IMR-90 (cell line): ENCODE results near the gene ODF2. TPM values are rescaled to one million over a fixed set of nuclear protein-coding genes. Genes with fewer than 3 reads are reported as not detected.

ENCODE experiments used
- ATAC-seq: fragments of 200-7000 bp; cut with Tn5 transposase; 2 replicates; pipeline ENCODE4 v1.9.1; 2020; ENCODE audit warnings: low read depth, mild to moderate bottlenecking, moderate library complexity
- BruUV-seq: library from RNA; stranded (reverse); fragments of 400-500 nt; replicated peaks from 2 replicates; lab custom pipeline; 2021; lab: Mats Ljungman, UMichigan
- CTCF ChIA-PET: fragments of 300-600 bp; formaldehyde crosslinking; extraction: SDS; loops from one replicate; lab custom pipeline; 2021; ENCODE audit warnings: antibody characterized with exemption; lab: Yijun Ruan, JAX
- POLR2A ChIA-PET: fragments of 300-600 bp; sonication (Branson Sonifier 250); formaldehyde crosslinking; loops from one replicate; lab custom pipeline; 2022; ENCODE audit warnings: antibody characterized with exemption; ENCODE audit not compliant: unreplicated experiment; lab: Charles Lee
- DNase-seq: peaks from one replicate; pipeline ENCODE4 v3.0.0; 2013
- H2AFZ ChIP-seq: replicated peaks from 2 replicates; pipeline ENCODE3; 2013; ENCODE audit warnings: low read length, mild to moderate bottlenecking; ENCODE audit not compliant: poor library complexity
- H2AK5ac ChIP-seq: 2 replicates; pipeline ENCODE4 v1.6.1; 2013; ENCODE audit warnings: low read depth, low read length, inconsistent platforms
- H2AK9ac ChIP-seq: replicated peaks from 2 replicates; pipeline ENCODE3; 2013; ENCODE audit warnings: mild to moderate bottlenecking, low read depth, low read length, moderate library complexity; ENCODE audit not compliant: poor library complexity
- H2BK120ac ChIP-seq: 2 replicates; pipeline ENCODE4 v1.6.1; 2013; ENCODE audit warnings: low read depth, low read length, inconsistent platforms
- H2BK15ac ChIP-seq: 3 replicates; pipeline ENCODE4 v1.6.1; 2013; ENCODE audit warnings: low read depth, low read length, inconsistent platforms
- H2BK20ac ChIP-seq: 2 replicates; pipeline ENCODE4 v1.6.1; 2013; ENCODE audit warnings: low read depth, mild to moderate bottlenecking, inconsistent platforms, low read length, moderate library complexity
- H2BK5ac ChIP-seq: 2 replicates; pipeline ENCODE4 v1.6.1; 2013; ENCODE audit warnings: mild to moderate bottlenecking, low read depth, low read length, inconsistent platforms; ENCODE audit not compliant: poor library complexity, severe bottlenecking
- H3K14ac ChIP-seq: replicated peaks from 2 replicates; pipeline ENCODE4 v1.6.1; 2013; ENCODE audit warnings: low read depth, low read length, inconsistent platforms
- H3K18ac ChIP-seq: 2 replicates; pipeline ENCODE4 v1.6.1; 2013; ENCODE audit warnings: low read depth, low read length, control low read depth
- H3K23ac ChIP-seq: 2 replicates; pipeline ENCODE4 v1.6.1; 2013; ENCODE audit warnings: low read depth, low read length, inconsistent platforms
- H3K27ac ChIP-seq: 2 replicates; pipeline ENCODE4 v1.5.1; 2013; ENCODE audit warnings: mild to moderate bottlenecking, control low read depth, low read length; ENCODE audit not compliant: insufficient read depth
- H3K27me3 ChIP-seq: 2 replicates; pipeline ENCODE4 v1.6.1; 2013; ENCODE audit warnings: low read length; ENCODE audit not compliant: control insufficient read depth, insufficient read depth
- H3K36me3 ChIP-seq: 2 replicates; pipeline ENCODE4 v1.6.1; 2013; ENCODE audit warnings: low read length, mixed read lengths; ENCODE audit not compliant: control insufficient read depth, insufficient read depth
- H3K4ac ChIP-seq: 2 replicates; pipeline ENCODE4 v1.6.1; 2013; ENCODE audit warnings: low read depth, low read length, inconsistent platforms
- H3K4me1 ChIP-seq: 2 replicates; pipeline ENCODE4 v1.6.1; 2013; ENCODE audit warnings: low read length, mixed read lengths; ENCODE audit not compliant: control insufficient read depth, insufficient read depth
- H3K4me2 ChIP-seq: 2 replicates; pipeline ENCODE4 v1.6.1; 2013; ENCODE audit warnings: low read depth, mild to moderate bottlenecking, control low read depth, low read length, moderate library complexity
- H3K4me3 ChIP-seq: 2 replicates; pipeline ENCODE4 v1.5.1; 2013; ENCODE audit warnings: low read depth, mild to moderate bottlenecking, control low read depth, low read length, moderate library complexity; ENCODE audit not compliant: insufficient read depth
- H3K56ac ChIP-seq: 2 replicates; pipeline ENCODE4 v1.6.1; 2013; ENCODE audit warnings: low read length, inconsistent platforms; ENCODE audit not compliant: insufficient read depth; ENCODE audit errors: extremely low read depth
- H3K79me1 ChIP-seq, 2 experiments: 2 replicates each; pipeline ENCODE4 v1.6.1; 2013; ENCODE audit warnings: low read length in 2 of 2, inconsistent platforms in 1 of 2, low read depth in 1 of 2
- H3K9ac ChIP-seq: 2 replicates; pipeline ENCODE4 v1.6.1; 2013; ENCODE audit warnings: low read depth, low read length, control low read depth
- H3K9me1 ChIP-seq: 2 replicates; pipeline ENCODE4 v1.6.1; 2013; ENCODE audit warnings: low read length, inconsistent platforms; ENCODE audit not compliant: insufficient read depth
- H3K9me3 ChIP-seq: 2 replicates; pipeline ENCODE4 v1.6.1; 2013; ENCODE audit warnings: low read length; ENCODE audit not compliant: control insufficient read depth, insufficient read depth
- H4K20me1 ChIP-seq: 2 replicates; pipeline ENCODE4 v1.6.1; 2013; ENCODE audit warnings: low read length, inconsistent platforms; ENCODE audit not compliant: insufficient read depth
- H4K5ac ChIP-seq: 2 replicates; pipeline ENCODE4 v1.6.1; 2013; ENCODE audit warnings: mild to moderate bottlenecking, low read depth, low read length, control low read depth
- H4K8ac ChIP-seq, 2 experiments: 2 replicates each; pipeline ENCODE4 v1.6.1; 2013; ENCODE audit warnings: low read depth in 2 of 2, low read length in 2 of 2, control low read depth in 1 of 2, inconsistent platforms in 1 of 2
- H4K91ac ChIP-seq: 2 replicates; pipeline ENCODE4 v1.6.1; 2013; ENCODE audit warnings: low read depth, low read length, inconsistent platforms; ENCODE audit not compliant: insufficient read depth
- CTCF ChIP-seq: conservative IDR thresholded peaks from 2 replicates; pipeline ENCODE4 v1.5.1; 2012; ENCODE audit warnings: mild to moderate bottlenecking, low read depth, low read length, improper control_type of control experiment
- ELK1 ChIP-seq: fragments of 150-350 bp; IDR thresholded peaks from 2 replicates; pipeline ENCODE4 v1.6.1; 2016; ENCODE audit warnings: low read depth, mild to moderate bottlenecking, low read length, moderate library complexity, borderline replicate concordance
- SMC3 ChIP-seq: fragments of 150-350 bp; IDR thresholded peaks from 2 replicates; pipeline ENCODE4 v1.6.1; 2016; ENCODE audit warnings: low read depth, mild to moderate bottlenecking, antibody characterized with exemption, low read length, moderate library complexity
- USF2 ChIP-seq: fragments of 150-350 bp; IDR thresholded peaks from 2 replicates; pipeline ENCODE4 v1.6.1; 2017; ENCODE audit warnings: mild to moderate bottlenecking, antibody characterized with exemption, low read length, low read depth
- WGBS, 2 experiments: methylation state at CpG; one replicate each; pipeline versions ENCODE4 v1.1.5 to v1.1.7; 2013; ENCODE audit warnings: missing lambda C conversion rate in 2 of 2; ENCODE audit not compliant: insufficient read length in 1 of 2; ENCODE audit errors: extremely low coverage in 2 of 2; 5-methylcytosine and 5-hydroxymethylcytosine counted together
- dilution Hi-C: fragments of 300-500 bp; cut with HindIII; formaldehyde crosslinking; loops from one replicate; pipeline ENCODE4 v1.14.3; 2018; ENCODE audit warnings: low sequenced_read_pairs; ENCODE audit not compliant: unreplicated experiment
- in situ Hi-C: fragments of 300-500 bp; cut with MboI; formaldehyde crosslinking; loops from 3 replicates; pipeline ENCODE4 v1.14.3; 2019; ENCODE audit warnings: low sequenced_read_pairs, inconsistent platforms, mixed read lengths
- intact Hi-C: fragments of 100-400 bp; cut with micrococcal nuclease; formaldehyde crosslinking; loops from 2 replicates; pipeline ENCODE4 v1.10.0; 2022
- polyA plus RNA-seq, 3 experiments: library from polyadenylated mRNA; depleted of rRNA; stranded (reverse); fragments of >200 nt; gene quantifications; 2 replicates each; pipeline ENCODE4 v1.2.3, GENCODE V29; 2012; ENCODE audit warnings: low replicate concordance in 1 of 3
- total RNA-seq: library from RNA; depleted of rRNA; stranded (reverse); fragments of >200 nt; gene quantifications from 2 replicates; pipeline ENCODE4 v1.2.3, GENCODE V29; 2012

Gene ODF2
- total and polyA plus RNA-seq, 2 of the 4 experiments (the other 2 are of a cell fraction), result 40.2 to 46.4 TPM

- intact Hi-C loops (no loop called here), dilution Hi-C loops (no loop called here), in situ Hi-C loops (no loop called here)
- Histone ChIP-seq H3K18ac (no peak overlapping the region; the same call in 1 of the 2 replicates), H3K9ac (peak overlapping the region; percentile 67), H2BK20ac (no peak overlapping the region), H2AFZ (peak overlapping the region; percentile 99), H3K56ac (peak overlapping the region; percentile 28; the same call in 1 of the 2 replicates), H3K9me3 (no peaks in the 10 kb centered on the region), H3K4me2 (peak overlapping the region; percentile 93), H2BK120ac (peak overlapping the region; percentile 39; the same call in 1 of the 2 replicates), H3K23ac (peak overlapping the region; percentile 96; the same call in 1 of the 2 replicates), H2AK9ac (peak overlapping the region; percentile 94), H3K27ac (peak overlapping the region; percentile 77), H3K9me1 (no peaks in the 10 kb centered on the region), H3K27me3 (peaks cover 3% of the 10 kb centered on the region; the same call in 1 of the 2 replicates), H3K36me3 (peaks cover 3% of the 10 kb centered on the region; the same call in 1 of the 2 replicates), H4K20me1 (no peaks in the 10 kb centered on the region), H3K4ac (peak overlapping the region; percentile 93), H4K5ac (peak overlapping the region; percentile 56), H3K4me1 (peaks cover 7% of the 10 kb centered on the region), H4K91ac (peak overlapping the region; percentile 66), H3K14ac (peak overlapping the region; percentile 79), H2BK15ac (no peak overlapping the region), H2AK5ac (peak overlapping the region; percentile 43; the same call in 1 of the 2 replicates), H2BK5ac (peak overlapping the region; percentile 82), H3K79me1 (peaks cover 4 to 20% of the 10 kb centered on the region in 2 experiments; a peak in 3 of 4 replicates), H4K8ac (peak overlapping the region; percentile 64 to 79; a peak in 2 of 4 replicates), H3K4me3 (peak overlapping the region; percentile 96)
- BruUV-seq, result no TSS peak
- ChIA-PET CTCF (interaction anchor here (0.6 to 2.5 kb wide), 2 partner anchors 16 to 28 kb away, joined by 3 to 16 read pairs; no protein-coding TSS in a partner anchor), POLR2A (interaction anchor here (0.6 kb wide), 1 partner anchor 234 kb away, joined by 3 read pairs; no protein-coding TSS in a partner anchor)
- ATAC-seq (no peak; the same call in 1 of the 2 replicates), DNase-seq (no peak)
- TF ChIP-seq SMC3 (no peak), ELK1 (no peak), CTCF (no peak), USF2 (no peak)
- no CpG with 5 or more reads among the region's 11 CpGs for WGBS, 2 experiments
Observed at GRCh38 chr9:128421482-128421996, 34.3 kb upstream of the ODF2 start.
